ENCODE results near the gene CATSPERZ. TPM values are rescaled to one million over a fixed set of nuclear protein-coding genes. Genes with fewer than 3 reads are reported as not detected.

The CATSPERZ gene
- total and polyA plus RNA-seq, 9 donors = not detected

DNA sequence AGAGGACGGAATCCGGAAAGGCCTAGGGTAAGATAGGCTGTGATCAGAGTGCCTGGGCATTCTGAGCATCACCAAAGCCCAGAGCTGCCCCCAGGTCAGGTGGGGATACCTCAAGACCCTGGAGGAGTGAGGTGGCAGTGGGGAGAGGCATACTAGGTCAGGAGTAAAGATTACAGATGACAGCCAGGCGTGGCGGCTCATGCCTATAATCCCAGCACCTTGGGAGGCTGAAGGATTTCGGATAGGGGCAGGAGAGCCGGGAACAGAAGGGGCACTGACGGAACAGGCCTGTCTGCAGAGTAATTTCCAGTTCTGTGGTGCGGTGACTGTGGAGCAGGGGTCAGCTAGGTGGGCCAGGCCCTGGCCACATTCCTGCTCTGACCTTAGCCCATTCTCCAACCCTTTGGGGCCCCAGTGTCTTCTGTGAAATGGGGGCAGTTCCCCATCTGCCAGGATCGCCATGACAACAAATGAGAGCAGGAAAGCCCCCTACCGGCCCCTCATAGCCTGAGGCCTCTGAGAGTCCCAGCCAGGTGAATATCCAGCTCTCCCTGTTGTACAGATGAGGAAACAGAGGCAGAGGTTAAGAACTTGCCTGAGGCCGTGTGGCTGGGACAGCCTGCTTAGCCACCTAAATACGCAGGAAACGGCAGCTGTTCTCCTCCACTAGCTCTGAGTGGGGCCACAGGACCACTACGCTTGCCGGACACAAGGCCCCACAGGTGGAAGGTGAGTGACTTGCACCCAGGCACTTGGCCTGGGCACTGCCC, 24.9 kb upstream of the CATSPERZ start:
- Histone ChIP-seq H3K4me3 (no peak overlapping the region), H3K27ac (no peak overlapping the region), H3K36me3 (no peaks in the 10 kb centered on the region), H3K9me3 (no peaks in the 10 kb centered on the region), H3K27me3 (no peaks in the 10 kb centered on the region), H3K4me1 (ENCODE audit: insufficient read depth) (no peaks in the 10 kb centered on the region)
- WGBS, 3 donors = 82 to 91% (median 89%) methylated on average over 15 of the region's 15 CpGs
- DNase-seq = peak in 1 of 5 donors; percentile 29
- no peak for TF ChIP-seq CTCF (IDR thresholded peaks at IDR 0.05)
- TF ChIP-seq POLR2A (IDR thresholded peaks at IDR 0.05) = no peak
- TF ChIP-seq EP300 (IDR thresholded peaks at IDR 0.05) = no peak
- intact Hi-C loops (cut with DNase I) = no loop called here

- Histone ChIP-seq H3K27ac (no peak overlapping the region), H3K27me3 (no peaks in the 10 kb centered on the region), H3K36me3 (no peaks in the 10 kb centered on the region), H3K4me1 (ENCODE audit: insufficient read depth) (no peaks in the 10 kb centered on the region), H3K9me3 (no peaks in the 10 kb centered on the region), H3K4me3 (no peak overlapping the region)
- intact Hi-C loops (cut with DNase I) = no loop called here
- TF ChIP-seq POLR2A (IDR thresholded peaks at IDR 0.05) (no peak), EP300 (IDR thresholded peaks at IDR 0.05) (no peak), CTCF (IDR thresholded peaks at IDR 0.05) (no peak)
- DNase-seq = no peak
- WGBS, 3 donors = 60 to 84% (median 65%) methylated on average over 2 of the region's 2 CpGs
These were observed 24.3 kb upstream of the CATSPERZ start for GRCh38 chr11:64275841-64276240.

- intact Hi-C loops (cut with DNase I) = no loop called here
- Histone ChIP-seq H3K27me3 (no peaks in the 10 kb centered on the region), H3K27ac (no peak overlapping the region), H3K4me3 (no peak overlapping the region), H3K36me3 (no peaks in the 10 kb centered on the region), H3K9me3 (no peaks in the 10 kb centered on the region), H3K4me1 (ENCODE audit: insufficient read depth) (no peaks in the 10 kb centered on the region)
- DNase-seq = peak in 1 of 5 donors; percentile 27
- 77 to 85% (median 84%) methylated on average over 17 of the region's 17 CpGs for WGBS, 3 donors
- no peak for TF ChIP-seq EP300 (IDR thresholded peaks at IDR 0.05)
- TF ChIP-seq POLR2A (IDR thresholded peaks at IDR 0.05) = no peak
- no peak for TF ChIP-seq CTCF (IDR thresholded peaks at IDR 0.05)
These were observed 23.3 kb upstream of the CATSPERZ start for GRCh38 chr11:64276653-64277431.

- Histone ChIP-seq H3K4me3 (no peak overlapping the region), H3K27me3 (no peaks in the 10 kb centered on the region), H3K4me1 (ENCODE audit: insufficient read depth) (peaks cover 5% of the 10 kb centered on the region), H3K36me3 (no peaks in the 10 kb centered on the region), H3K27ac (peak overlapping the region in 1 of 2 donors; percentile 6), H3K9me3 (no peaks in the 10 kb centered on the region)
- TF ChIP-seq POLR2A (IDR thresholded peaks at IDR 0.05) (no peak), CTCF (IDR thresholded peaks at IDR 0.05) (no peak), EP300 (IDR thresholded peaks at IDR 0.05) (no peak)
- peak in 1 of 5 donors; percentile 20 for DNase-seq
- intact Hi-C loops (cut with DNase I) = no loop called here
- 74 to 79% (median 78%) methylated on average over 8 of the region's 8 CpGs for WGBS, 3 donors
These were observed 21.5 kb upstream of the CATSPERZ start for GRCh38 chr11:64278576-64279190.

Data from ovary (tissue), 9 donors.